Thymus (tissue), 14 donors: ENCODE data around the gene CT45A8. TPM values are rescaled to one million over a fixed set of nuclear protein-coding genes. Genes with fewer than 3 reads are reported as not detected.
A peak's percentile ranks its signal among the peaks of the same experiment; 100 is the strongest.
"Not testable (repeated sequence)": the region's sequence is repeated elsewhere in the genome, so short reads cannot be mapped to it uniquely, and the experiment has no call there.

Source experiments
- DNase-seq, 9 donors: peaks; one replicate each; pipeline ENCODE4 v3.0.0-alpha.2; 2013; ENCODE audit warnings: low spot score in 9 of 9, low read depth in 6 of 9, missing footprints in 1 of 9
- H3K27ac ChIP-seq, 2 donors: one replicate each; pipeline ENCODE4 v1.5.1; 2013; ENCODE audit warnings: control low read depth in 1 of 2, low read depth in 1 of 2, low read length in 1 of 2, mild to moderate bottlenecking in 1 of 2, moderate library complexity in 1 of 2
- H3K27me3 ChIP-seq, 2 donors: one replicate each; pipeline ENCODE4 v1.5.1; 2013; ENCODE audit warnings: low read length in 1 of 2; ENCODE audit not compliant: control insufficient read depth in 2 of 2, insufficient read depth in 1 of 2
- H3K36me3 ChIP-seq, 2 donors: one replicate each; pipeline ENCODE4 v1.5.1; 2013; ENCODE audit warnings: low read length in 1 of 2, mild to moderate bottlenecking in 1 of 2, moderate library complexity in 1 of 2; ENCODE audit not compliant: control insufficient read depth in 2 of 2, insufficient read depth in 2 of 2
- H3K4me1 ChIP-seq, 2 donors: one replicate each; pipeline ENCODE4 v1.5.1; 2013; ENCODE audit warnings: low read length in 2 of 2; ENCODE audit not compliant: control insufficient read depth in 2 of 2, insufficient read depth in 2 of 2
- H3K4me3 ChIP-seq, 2 donors: one replicate each; pipeline ENCODE4 v1.5.1; 2013; ENCODE audit warnings: low read length in 2 of 2, control low read depth in 1 of 2, mild to moderate bottlenecking in 1 of 2
- H3K9me3 ChIP-seq, 2 donors: one replicate each; pipeline ENCODE4 v1.5.1; 2013; ENCODE audit warnings: low read length in 1 of 2, mild to moderate bottlenecking in 1 of 2; ENCODE audit not compliant: control insufficient read depth in 2 of 2, insufficient read depth in 1 of 2
- WGBS: extraction: QIAGEN DNeasy Blood & Tissue Kit; methylation state at CpG from one replicate; pipeline ENCODE4 v1.1.7; 2013; 5-methylcytosine and 5-hydroxymethylcytosine counted together
- long read RNA-seq, 10 donors: transcript quantifications; one replicate each; lab custom pipeline, GENCODE V29; 2026
- polyA plus RNA-seq: library from polyadenylated mRNA; stranded (reverse); fragments of 200-250 nt; gene quantifications from one replicate; pipeline ENCODE4 v1.2.3, GENCODE V29; 2013
- total RNA-seq: library from RNA; stranded (reverse); fragments of 120-200 nt; gene quantifications from one replicate; pipeline ENCODE4 v1.2.4, GENCODE V29; 2013
- donor health status: healthy.

Gene CT45A8, protein sequence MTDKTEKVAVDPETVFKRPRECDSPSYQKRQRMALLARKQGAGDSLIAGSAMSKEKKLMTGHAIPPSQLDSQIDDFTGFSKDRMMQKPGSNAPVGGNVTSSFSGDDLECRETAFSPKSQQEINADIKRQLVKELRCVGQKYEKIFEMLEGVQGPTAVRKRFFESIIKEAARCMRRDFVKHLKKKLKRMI
- total RNA-seq (not detected), polyA plus RNA-seq (not detected)
- long read RNA-seq, donor 1: 0 reads
- long read RNA-seq, donor 2: 0 reads
- long read RNA-seq, donor 3: 0 reads
- long read RNA-seq, donor 4: 0 reads
- long read RNA-seq, donor 5: 0 reads
- long read RNA-seq, donor 6: 0 reads
- long read RNA-seq, donor 7: 0 reads
- long read RNA-seq, donor 8: 0 reads
- long read RNA-seq, donor 9: 0 reads
- long read RNA-seq, donor 10: 0 reads

DNA sequence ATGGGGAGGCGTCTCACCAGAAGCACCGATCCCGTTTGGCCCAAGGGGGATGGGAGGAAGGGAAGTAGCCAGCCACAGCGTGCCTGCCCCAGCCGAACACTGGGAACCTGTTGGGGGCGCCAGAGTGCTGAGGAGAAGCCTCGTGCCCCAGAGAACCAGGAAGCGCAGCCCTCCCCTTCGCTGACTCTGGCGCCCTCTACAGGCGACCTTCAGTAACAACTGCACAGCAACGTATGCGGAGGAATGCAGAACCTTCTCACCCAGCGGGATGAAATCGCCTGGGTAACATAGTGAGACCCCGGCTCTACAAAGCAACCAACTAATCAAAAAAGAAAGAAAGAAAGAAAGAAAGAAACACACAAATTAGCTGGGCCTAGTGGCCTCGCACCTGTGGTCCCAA, at the start of gene CT45A8:
CT45A8 (minus strand) TSS at position 101 of the 400 bp plus-strand sequence. CDS start 3,755 bp downstream, outside the sequence.
- H3K4me1 ChIP-seq, DNase-seq: not testable (repeated sequence)
- WGBS: no CpG with 5 or more reads among the region's 17 CpGs

DNA sequence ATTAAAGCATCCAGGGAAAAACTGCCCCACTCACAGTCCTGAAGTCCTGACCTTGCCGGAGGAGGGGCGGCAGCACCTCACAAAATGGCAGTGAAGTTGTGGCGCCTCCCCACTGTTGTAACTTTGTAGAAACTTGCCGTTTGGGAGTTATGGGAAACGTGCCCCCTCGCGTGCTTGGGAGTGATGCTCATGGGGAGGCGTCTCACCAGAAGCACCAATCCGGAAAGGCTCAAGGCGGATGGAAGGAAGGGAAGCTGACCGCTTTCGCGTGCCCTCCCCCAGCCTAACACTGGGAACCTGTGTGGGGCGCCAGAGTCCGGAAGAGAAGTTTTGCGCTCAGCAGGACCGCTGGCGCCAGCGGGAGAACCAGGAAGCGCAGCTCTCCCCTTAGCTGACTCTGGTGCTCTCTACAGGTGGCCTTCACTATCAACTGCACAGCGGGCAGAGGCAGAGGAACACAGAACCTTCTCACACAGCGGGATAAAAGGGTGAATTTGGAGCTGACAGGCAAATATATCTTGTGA, 39.0 kb upstream of the CT45A8 start, which contains the start of the genes CT45A10 and SAGE1:
CT45A10 (minus strand) TSS at position 151 of the 524 bp plus-strand sequence. CDS start 8,100 bp downstream, outside the sequence.
SAGE1 (plus strand) TSS at position 423 of the 524 bp plus-strand sequence. CDS start 2,527 bp downstream, outside the sequence.
- Histone ChIP-seq H3K27me3 (no peaks in the 10 kb centered on the region), H3K4me1 (no peaks in the 10 kb centered on the region), H3K4me3 (no peak within 1 kb of the TSS), H3K36me3 (no peaks in the 10 kb centered on the region), H3K27ac (no peak within 1 kb of the TSS), H3K9me3 (no peaks in the 10 kb centered on the region)
- DNase-seq: no peak
- 98% methylated on average over 22 of the region's 22 CpGs for WGBS

More for the DNA sequence above, at the start of gene CT45A8:
- not testable (repeated sequence) for H3K36me3 ChIP-seq, H3K27ac ChIP-seq, H3K9me3 ChIP-seq, H3K4me3 ChIP-seq, H3K27me3 ChIP-seq

DNA sequence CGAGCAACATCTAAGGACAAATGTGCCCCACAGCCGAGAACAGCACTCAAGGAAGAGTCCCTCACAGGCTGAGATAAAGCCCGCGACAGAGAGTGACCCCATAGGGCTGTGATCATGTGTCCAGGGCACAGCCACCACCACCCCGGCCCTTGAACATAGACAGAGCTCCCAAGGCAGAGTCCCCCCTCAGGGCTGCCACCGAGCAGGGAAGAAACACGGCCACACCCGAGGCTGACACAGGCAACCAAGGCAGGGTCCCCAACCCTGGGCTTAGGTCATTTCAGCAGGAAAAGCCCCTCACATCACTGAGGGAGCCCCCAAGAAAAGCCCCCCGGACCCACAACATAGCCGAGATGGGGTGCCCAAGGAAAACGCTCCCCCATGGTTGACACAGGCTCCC, 38.4 kb upstream of the CT45A8 start:
- H3K36me3 ChIP-seq: no peaks in the 10 kb centered on the region
- 99% methylated on average over 11 of the region's 11 CpGs for WGBS
- no peaks in the 10 kb centered on the region for H3K27me3 ChIP-seq
- no peak overlapping the region for H3K27ac ChIP-seq
- no peaks in the 10 kb centered on the region for H3K4me1 ChIP-seq
- H3K4me3 ChIP-seq: no peak overlapping the region
- H3K9me3 ChIP-seq: no peaks in the 10 kb centered on the region
- DNase-seq: no peak

DNA sequence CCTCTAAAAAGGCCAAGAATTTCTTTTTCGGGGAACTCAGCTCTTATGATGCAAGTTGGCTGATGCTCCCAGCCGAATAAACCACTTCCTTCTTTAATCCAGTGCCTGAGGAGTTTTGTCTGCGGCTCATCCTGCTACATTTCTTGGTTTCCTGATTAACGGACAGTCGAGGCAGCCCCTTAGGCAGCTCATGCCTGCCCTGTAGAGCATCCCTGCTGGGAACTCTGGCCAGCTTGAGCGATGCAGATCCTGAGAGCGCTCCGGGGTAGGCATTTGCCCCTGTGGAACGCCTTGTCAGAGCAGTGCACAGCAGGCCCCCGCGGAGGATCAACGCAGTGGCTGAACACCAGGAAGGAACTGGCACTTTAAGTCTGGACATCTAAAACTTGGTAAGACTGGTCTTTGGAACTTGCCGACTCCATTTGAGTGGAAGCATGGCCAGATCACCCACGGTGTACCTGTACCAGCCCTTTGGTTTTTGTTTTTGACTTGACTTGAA, 35.8 kb upstream of the CT45A8 start:
- Histone ChIP-seq H3K27me3 (no peaks in the 10 kb centered on the region), H3K27ac (no peak overlapping the region), H3K4me3 (no peak overlapping the region), H3K36me3 (no peaks in the 10 kb centered on the region), H3K9me3 (no peaks in the 10 kb centered on the region), H3K4me1 (no peaks in the 10 kb centered on the region)
- DNase-seq: no peak
- WGBS: 82% methylated on average over 14 of the region's 14 CpGs

DNA sequence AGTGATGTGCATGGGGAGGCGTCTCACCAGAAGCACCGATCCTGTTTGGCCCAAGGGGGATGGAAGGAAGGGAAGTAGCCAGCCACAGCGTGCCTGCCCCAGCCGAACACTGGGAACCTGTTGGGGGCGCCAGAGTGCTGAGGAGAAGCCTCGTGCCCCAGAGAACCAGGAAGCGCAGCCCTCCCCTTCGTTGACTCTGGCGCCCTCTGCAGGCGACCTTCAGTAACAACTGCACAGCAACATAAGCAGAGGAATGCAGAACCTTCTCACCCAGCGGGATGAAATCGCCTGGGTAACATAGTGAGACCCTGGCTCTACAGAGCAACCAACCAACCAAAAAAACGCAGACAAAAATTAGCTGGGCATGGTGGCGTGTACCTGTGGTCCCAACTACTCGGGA, 34.6 kb upstream of the CT45A8 start:
- not testable (repeated sequence) for H3K27me3 ChIP-seq, H3K9me3 ChIP-seq, H3K27ac ChIP-seq, H3K36me3 ChIP-seq, H3K4me3 ChIP-seq, H3K4me1 ChIP-seq
- WGBS: 76% methylated on average over 13 of the region's 15 CpGs
- peak in 1 of 9 donors; percentile 6 for DNase-seq

DNA sequence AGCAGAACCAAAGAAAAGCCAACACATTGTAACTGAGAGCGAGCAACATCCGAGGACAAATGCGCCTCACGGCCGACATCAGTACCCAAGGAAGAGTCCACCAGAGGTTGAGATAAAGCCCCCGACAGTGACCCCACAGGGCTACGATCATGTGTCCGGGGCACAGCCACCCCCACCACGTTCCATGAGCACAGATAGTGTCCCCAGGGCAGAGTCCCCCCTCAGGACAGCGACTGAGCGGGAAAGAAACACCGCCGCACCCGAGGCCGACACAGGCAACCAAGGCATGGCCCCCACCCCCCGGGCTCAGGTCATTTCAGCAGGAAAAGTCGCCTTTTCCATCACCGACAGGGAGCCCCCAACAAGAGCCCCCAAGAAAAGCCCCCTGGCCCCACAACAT, 33.9 kb upstream of the CT45A8 start:
- not testable (repeated sequence) for H3K27ac ChIP-seq, H3K36me3 ChIP-seq, H3K9me3 ChIP-seq, H3K4me3 ChIP-seq, H3K4me1 ChIP-seq, H3K27me3 ChIP-seq, DNase-seq
- WGBS: 96% methylated on average over 10 of the region's 18 CpGs

DNA sequence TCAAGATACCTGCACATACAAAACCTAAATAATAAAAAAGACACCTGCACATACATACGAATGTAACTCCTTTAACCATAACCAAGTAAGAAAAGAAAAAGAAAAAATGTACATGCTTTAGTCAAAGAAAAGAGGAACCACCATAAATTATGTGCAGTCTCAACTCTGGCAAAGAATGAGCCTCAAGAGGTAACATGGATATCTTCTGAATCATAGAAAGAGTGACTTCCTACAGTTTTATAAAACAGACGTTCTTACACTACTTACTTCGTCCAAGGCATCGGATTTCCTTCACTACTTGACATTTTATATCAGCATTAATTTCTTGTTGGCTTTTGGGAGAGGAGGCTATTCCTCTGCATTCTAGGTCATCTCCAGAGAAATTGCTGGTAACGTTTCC, 28.4 kb upstream of the CT45A8 start:
- not testable (repeated sequence) for H3K27ac ChIP-seq, H3K36me3 ChIP-seq, H3K4me1 ChIP-seq, H3K4me3 ChIP-seq, H3K9me3 ChIP-seq, DNase-seq, H3K27me3 ChIP-seq
- 12% methylated on average over 4 of the region's 5 CpGs for WGBS

DNA sequence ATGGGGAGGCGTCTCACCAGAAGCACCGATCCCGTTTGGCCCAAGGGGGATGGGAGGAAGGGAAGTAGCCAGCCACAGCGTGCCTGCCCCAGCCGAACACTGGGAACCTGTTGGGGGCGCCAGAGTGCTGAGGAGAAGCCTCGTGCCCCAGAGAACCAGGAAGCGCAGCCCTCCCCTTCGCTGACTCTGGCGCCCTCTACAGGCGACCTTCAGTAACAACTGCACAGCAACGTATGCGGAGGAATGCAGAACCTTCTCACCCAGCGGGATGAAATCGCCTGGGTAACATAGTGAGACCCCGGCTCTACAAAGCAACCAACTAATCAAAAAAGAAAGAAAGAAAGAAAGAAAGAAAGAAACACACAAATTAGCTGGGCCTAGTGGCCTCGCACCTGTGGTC, 17.4 kb upstream of the CT45A8 start, which contains the start of gene CT45A9:
CT45A9 (minus strand) TSS at position 101 of the 400 bp plus-strand sequence. CDS start 3,751 bp downstream, outside the sequence.
- not testable (repeated sequence) for H3K9me3 ChIP-seq, DNase-seq, H3K4me1 ChIP-seq, H3K27ac ChIP-seq, H3K27me3 ChIP-seq, H3K36me3 ChIP-seq, H3K4me3 ChIP-seq
- no CpG with 5 or more reads among the region's 17 CpGs for WGBS

DNA sequence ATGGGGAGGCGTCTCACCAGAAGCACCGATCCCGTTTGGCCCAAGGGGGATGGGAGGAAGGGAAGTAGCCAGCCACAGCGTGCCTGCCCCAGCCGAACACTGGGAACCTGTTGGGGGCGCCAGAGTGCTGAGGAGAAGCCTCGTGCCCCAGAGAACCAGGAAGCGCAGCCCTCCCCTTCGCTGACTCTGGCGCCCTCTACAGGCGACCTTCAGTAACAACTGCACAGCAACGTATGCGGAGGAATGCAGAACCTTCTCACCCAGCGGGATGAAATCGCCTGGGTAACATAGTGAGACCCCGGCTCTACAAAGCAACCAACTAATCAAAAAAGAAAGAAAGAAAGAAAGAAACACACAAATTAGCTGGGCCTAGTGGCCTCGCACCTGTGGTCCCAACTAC, 17.2 kb downstream of the CT45A8 start, which contains the start of gene CT45A7:
CT45A7 (minus strand) TSS at position 101 of the 400 bp plus-strand sequence. CDS start 3,747 bp downstream, outside the sequence.
- not testable (repeated sequence) for H3K36me3 ChIP-seq, DNase-seq, H3K27me3 ChIP-seq, H3K9me3 ChIP-seq, H3K27ac ChIP-seq, H3K4me3 ChIP-seq, H3K4me1 ChIP-seq
- WGBS: no CpG with 5 or more reads among the region's 17 CpGs
